HepG2 (cell line): ENCODE data around the gene S100A6.

Source experiments
- JUNB ChIP-seq: sonication (generic); formaldehyde crosslinking; IDR thresholded peaks from 2 replicates; pipeline ENCODE4 v1.8.0; 2022; ENCODE audit warnings: missing genetic modification reagents, mild to moderate bottlenecking, borderline replicate concordance
- POLR2AphosphoS2 ChIP-seq: IDR thresholded peaks from 2 replicates; pipeline ENCODE4 v1.6.1; 2011; ENCODE audit warnings: low read depth, low read length, improper control_type of control experiment
- POLR2AphosphoS5 ChIP-seq: IDR thresholded peaks from 2 replicates; pipeline ENCODE4 v1.6.1; 2012; ENCODE audit warnings: low read depth, low read length
- SRSF1 ChIP-seq: fragments of 200-400 bp; formaldehyde crosslinking; optimal IDR thresholded peaks from 2 replicates; pipeline ENCODE3; 2017; ENCODE audit warnings: mild to moderate bottlenecking, low read depth, low read length, moderate library complexity
- ZNF501 ChIP-seq: sonication (generic); formaldehyde crosslinking; IDR thresholded peaks from 2 replicates; pipeline ENCODE4 v1.5.1; 2020; ENCODE audit warnings: mild to moderate bottlenecking, moderate library complexity, missing genetic modification reagents

GRCh38 chr1:153553830-153554541 is 18.2 kb upstream of the S100A6 start:
- TF ChIP-seq JUNB: no peak
- TF ChIP-seq POLR2AphosphoS2: no peak
- no peak for TF ChIP-seq SRSF1
- TF ChIP-seq POLR2AphosphoS5: no peak
- no peak for TF ChIP-seq ZNF501 (CRISPR knock-in tag)
